ENCODE measurements around the gene KCNJ5. TPM values are rescaled to one million over a fixed set of nuclear protein-coding genes. Genes with fewer than 3 reads are reported as not detected.

The KCNJ5 gene
- total RNA-seq, 1 experiment from 2014 or later, result 0.11 TPM

DNA sequence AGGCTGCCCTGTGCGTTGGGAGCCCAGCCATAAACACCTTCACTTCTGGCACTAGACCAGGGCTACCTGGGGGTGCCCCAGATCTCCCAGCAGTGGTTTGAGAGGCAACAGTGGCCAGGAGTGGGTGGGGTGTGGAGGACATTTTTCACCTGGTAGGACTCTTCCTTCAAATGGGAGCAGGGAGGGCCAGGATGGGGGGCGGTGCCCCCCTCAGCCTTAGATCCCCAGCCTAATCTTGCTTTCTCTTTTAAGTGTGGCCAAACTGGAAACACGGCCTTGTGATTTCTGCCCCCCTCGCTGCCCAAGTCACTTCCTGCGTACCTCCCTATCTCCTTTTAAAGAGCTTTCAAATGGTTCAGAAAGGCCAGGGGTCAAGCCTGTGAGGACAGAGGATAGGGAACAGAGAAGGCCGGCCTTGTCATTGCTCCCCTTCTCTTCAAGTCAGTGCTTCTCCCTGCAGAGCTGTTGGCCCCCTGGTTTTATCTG is 800 bp downstream of the KCNJ5 start:
- Histone ChIP-seq H2BK120ac (ENCODE audit: low read depth, low read length, poor library complexity, severe bottlenecking) (no peak overlapping the region), H2BK12ac (ENCODE audit: insufficient read length, low read depth, low read length) (no peak overlapping the region), H3K27ac (ENCODE audit: insufficient read length, low read depth, low read length) (no peak overlapping the region), H3K14ac (ENCODE audit: insufficient read depth, low read length) (no peak overlapping the region), H4K91ac (ENCODE audit: insufficient read length, low read depth, low read length) (no peak overlapping the region), H3K18ac (ENCODE audit: insufficient read length, low read depth, low read length) (no peak overlapping the region), H2AFZ (ENCODE audit: low read length) (no peak overlapping the region), H3K56ac (ENCODE audit: insufficient read length, low read depth, low read length) (no peak overlapping the region), H3K9ac (ENCODE audit: extremely low read depth, insufficient read length, low read length) (no peak overlapping the region), H3T11ph (ENCODE audit: low read length) (no peak overlapping the region), H3K23me2 (ENCODE audit: insufficient read length, low read depth, low read length, poor library complexity, severe bottlenecking) (peaks cover 8% of the 10 kb centered on the region), H3K4me1 (ENCODE audit: insufficient read depth, low read length) (no peaks in the 10 kb centered on the region), H2BK20ac (ENCODE audit: low read depth, low read length, poor library complexity, severe bottlenecking) (no peak overlapping the region), H2BK5ac (ENCODE audit: insufficient read length, low read length) (no peak overlapping the region), H3K9me3 (ENCODE audit: control insufficient read depth, low read depth, low read length) (no peaks in the 10 kb centered on the region), H3K27me3 (ENCODE audit: insufficient read depth, low read length) (peaks cover 52% of the 10 kb centered on the region), H3K79me2 (ENCODE audit: insufficient read depth, low read length) (no peaks in the 10 kb centered on the region), H3K4ac (ENCODE audit: low read depth, low read length) (no peak overlapping the region), H3K23ac (ENCODE audit: insufficient read length, low read depth, low read length) (no peak overlapping the region), H3K79me1 (ENCODE audit: insufficient read depth, low read depth, low read length, poor library complexity, severe bottlenecking) (no peaks in the 10 kb centered on the region), H4K5ac (ENCODE audit: insufficient read length, low read depth, low read length) (no peak overlapping the region), H2AK5ac (ENCODE audit: insufficient read length, low read length) (no peak overlapping the region), H3K4me2 (ENCODE audit: insufficient read depth, insufficient read length, low read length) (peak overlapping the region; percentile 44), H4K20me1 (ENCODE audit: control insufficient read depth, insufficient read depth, insufficient read length) (no peaks in the 10 kb centered on the region), H2BK15ac (ENCODE audit: low read depth, low read length) (no peak overlapping the region), H4K8ac (replicated peaks; ENCODE audit: insufficient read length, low read depth, low read length) (no peak overlapping the region)
- TF ChIP-seq, protein P1, sequence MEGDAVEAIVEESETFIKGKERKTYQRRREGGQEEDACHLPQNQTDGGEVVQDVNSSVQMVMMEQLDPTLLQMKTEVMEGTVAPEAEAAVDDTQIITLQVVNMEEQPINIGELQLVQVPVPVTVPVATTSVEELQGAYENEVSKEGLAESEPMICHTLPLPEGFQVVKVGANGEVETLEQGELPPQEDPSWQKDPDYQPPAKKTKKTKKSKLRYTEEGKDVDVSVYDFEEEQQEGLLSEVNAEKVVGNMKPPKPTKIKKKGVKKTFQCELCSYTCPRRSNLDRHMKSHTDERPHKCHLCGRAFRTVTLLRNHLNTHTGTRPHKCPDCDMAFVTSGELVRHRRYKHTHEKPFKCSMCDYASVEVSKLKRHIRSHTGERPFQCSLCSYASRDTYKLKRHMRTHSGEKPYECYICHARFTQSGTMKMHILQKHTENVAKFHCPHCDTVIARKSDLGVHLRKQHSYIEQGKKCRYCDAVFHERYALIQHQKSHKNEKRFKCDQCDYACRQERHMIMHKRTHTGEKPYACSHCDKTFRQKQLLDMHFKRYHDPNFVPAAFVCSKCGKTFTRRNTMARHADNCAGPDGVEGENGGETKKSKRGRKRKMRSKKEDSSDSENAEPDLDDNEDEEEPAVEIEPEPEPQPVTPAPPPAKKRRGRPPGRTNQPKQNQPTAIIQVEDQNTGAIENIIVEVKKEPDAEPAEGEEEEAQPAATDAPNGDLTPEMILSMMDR (conservative IDR thresholded peaks at IDR 0.05), result no peak
- peaks cover 24 to 26% of the 10 kb centered on the region in 2 experiments for H3K4me1 Mint-ChIP-seq
- DNase-seq, result no peak
- no peaks in the 10 kb centered on the region; a peak in 1 of 5 replicates for H3K9me3 Mint-ChIP-seq
- peaks cover 96% of the 10 kb centered on the region for H3K27me3 Mint-ChIP-seq (ENCODE audit: low read depth)
- H3K4me3 Mint-ChIP-seq, result peak overlapping the region; percentile 47 to 89
- no CpG with 5 or more reads among the region's 6 CpGs for WGBS (ENCODE audit: extremely low coverage, insufficient read length, low lambda C conversion rate)
- H3K36me3 Mint-ChIP-seq (ENCODE audit: insufficient read depth in 1 of 3, low read depth in 3 of 3), result no peaks in the 10 kb centered on the region
- no peak overlapping the region for H3K27ac Mint-ChIP-seq

Data from H9 (cell line).